ENCODE measurements around the gene CAV1.

Gene CAV1

GRCh38 chr7:116538138-116538537 lies 13.3 kb downstream of the CAV1 start:
- Histone ChIP-seq H3K18ac (ENCODE audit: low read depth in 1 of 2, low read length in 2 of 2) (no peak overlapping the region), H2BK120ac (ENCODE audit: low read depth, low read length) (no peak overlapping the region), H4K91ac (ENCODE audit: low read length) (no peak overlapping the region), H2BK12ac (ENCODE audit: low read length in 2 of 2) (no peak overlapping the region), H3K27me3 (ENCODE audit: control insufficient read depth in 1 of 2, insufficient read depth in 1 of 2, low read length in 2 of 2) (no peaks in the 10 kb centered on the region), H2AFZ (ENCODE audit: low read depth, low read length) (no peak overlapping the region), H4K8ac (ENCODE audit: low read length) (no peak overlapping the region), H3K4me2 (ENCODE audit: low read length, poor library complexity, severe bottlenecking) (no peak overlapping the region), H3K23ac (ENCODE audit: low read length in 2 of 2) (no peak overlapping the region), H3K4me3 (ENCODE audit: insufficient read depth in 1 of 2, low read depth in 1 of 2, low read length in 2 of 2) (no peak overlapping the region), H3K79me1 (replicated peaks; ENCODE audit: low read length, poor library complexity, severe bottlenecking) (peaks cover 20% of the 10 kb centered on the region), H3K36me3 (ENCODE audit: control insufficient read depth in 1 of 2, insufficient read depth in 2 of 2, low read depth in 1 of 2, low read length in 2 of 2) (peaks cover 21 to 78% of the 10 kb centered on the region in 2 experiments), H3K4me1 (ENCODE audit: control insufficient read depth, insufficient read depth, low read depth, low read length) (peaks cover 11% of the 10 kb centered on the region), H2BK5ac (ENCODE audit: low read depth, low read length, poor library complexity, severe bottlenecking) (no peak overlapping the region), H3K9ac (ENCODE audit: low read length) (peak overlapping the region; percentile 7), H3K27ac (ENCODE audit: low read length, poor library complexity, severe bottlenecking) (no peak overlapping the region), H3K4ac (ENCODE audit: low read depth in 1 of 2, low read length in 2 of 2) (no peak overlapping the region), H3K14ac (ENCODE audit: low read length in 2 of 2) (no peak overlapping the region), H2BK15ac (ENCODE audit: low read depth, poor library complexity, severe bottlenecking) (no peak overlapping the region), H2AK5ac (ENCODE audit: low read length, severe bottlenecking) (no peak overlapping the region), H3K9me3 (ENCODE audit: control insufficient read depth, low read length) (no peaks in the 10 kb centered on the region)
- DNase-seq = no peak
- WGBS = no CpG with 5 or more reads among the region's 2 CpGs

- peak overlapping the region; percentile 46 for H2BK5ac ChIP-seq (ENCODE audit: low read depth, low read length, poor library complexity, severe bottlenecking)
- H3K4me2 ChIP-seq (ENCODE audit: low read length, poor library complexity, severe bottlenecking) = no peak overlapping the region
- no CpG with 5 or more reads among the region's 3 CpGs for WGBS
- H3K4me3 ChIP-seq (ENCODE audit: insufficient read depth in 1 of 2, low read depth in 1 of 2, low read length in 2 of 2) = no peak overlapping the region
- peak overlapping the region; percentile 12 for H4K8ac ChIP-seq (ENCODE audit: low read length)
- H3K9ac ChIP-seq (ENCODE audit: low read length) = peak overlapping the region; percentile 73
- H3K23ac ChIP-seq (ENCODE audit: low read length in 2 of 2) = no peak overlapping the region
- peak overlapping the region in 1 of 2 experiments; percentile 47 for H3K14ac ChIP-seq (ENCODE audit: low read length in 2 of 2)
- H2AFZ ChIP-seq (ENCODE audit: low read depth, low read length) = no peak overlapping the region
- H4K91ac ChIP-seq (ENCODE audit: low read length) = no peak overlapping the region
- H2AK5ac ChIP-seq (ENCODE audit: low read length, severe bottlenecking) = no peak overlapping the region
- peaks cover 21 to 95% of the 10 kb centered on the region in 2 experiments for H3K36me3 ChIP-seq (ENCODE audit: control insufficient read depth in 1 of 2, insufficient read depth in 2 of 2, low read depth in 1 of 2, low read length in 2 of 2)
- H2BK120ac ChIP-seq (ENCODE audit: low read depth, low read length) = no peak overlapping the region
- H3K18ac ChIP-seq (ENCODE audit: low read depth in 1 of 2, low read length in 2 of 2) = peak overlapping the region in 1 of 2 experiments; percentile 72
- no peaks in the 10 kb centered on the region for H3K27me3 ChIP-seq (ENCODE audit: control insufficient read depth in 1 of 2, insufficient read depth in 1 of 2, low read length in 2 of 2)
- H3K27ac ChIP-seq (ENCODE audit: low read length, poor library complexity, severe bottlenecking) = no peak overlapping the region
- H3K79me1 ChIP-seq (replicated peaks; ENCODE audit: low read length, poor library complexity, severe bottlenecking) = peaks cover 20% of the 10 kb centered on the region
- no peaks in the 10 kb centered on the region for H3K9me3 ChIP-seq (ENCODE audit: control insufficient read depth, low read length)
- H2BK12ac ChIP-seq (ENCODE audit: low read length in 2 of 2) = no peak overlapping the region
- H2BK15ac ChIP-seq (ENCODE audit: low read depth, poor library complexity, severe bottlenecking) = no peak overlapping the region
- no peak overlapping the region for H3K4ac ChIP-seq (ENCODE audit: low read depth in 1 of 2, low read length in 2 of 2)
- peaks cover 10% of the 10 kb centered on the region for H3K4me1 ChIP-seq (ENCODE audit: control insufficient read depth, insufficient read depth, low read depth, low read length)
- DNase-seq = no peak
These were observed 15.0 kb downstream of the CAV1 start for GRCh38 chr7:116539879-116540278.

GRCh38 chr7:116540743-116541142 lies 15.9 kb downstream of the CAV1 start:
- Histone ChIP-seq H3K27me3 (ENCODE audit: control insufficient read depth in 1 of 2, insufficient read depth in 1 of 2, low read length in 2 of 2) (no peaks in the 10 kb centered on the region), H3K4me1 (ENCODE audit: control insufficient read depth, insufficient read depth, low read depth, low read length) (peaks cover 10% of the 10 kb centered on the region), H3K9me3 (ENCODE audit: control insufficient read depth, low read length) (no peaks in the 10 kb centered on the region), H3K4ac (ENCODE audit: low read depth in 1 of 2, low read length in 2 of 2) (no peak overlapping the region), H3K23ac (ENCODE audit: low read length in 2 of 2) (no peak overlapping the region), H2BK5ac (ENCODE audit: low read depth, low read length, poor library complexity, severe bottlenecking) (no peak overlapping the region), H3K36me3 (ENCODE audit: control insufficient read depth in 1 of 2, insufficient read depth in 2 of 2, low read depth in 1 of 2, low read length in 2 of 2) (peaks cover 21 to 95% of the 10 kb centered on the region in 2 experiments), H4K8ac (ENCODE audit: low read length) (no peak overlapping the region), H3K14ac (ENCODE audit: low read length in 2 of 2) (no peak overlapping the region), H3K4me2 (ENCODE audit: low read length, poor library complexity, severe bottlenecking) (no peak overlapping the region), H3K9ac (ENCODE audit: low read length) (peak overlapping the region; percentile 73), H2BK12ac (ENCODE audit: low read length in 2 of 2) (no peak overlapping the region), H2AFZ (ENCODE audit: low read depth, low read length) (no peak overlapping the region), H3K4me3 (ENCODE audit: insufficient read depth in 1 of 2, low read depth in 1 of 2, low read length in 2 of 2) (no peak overlapping the region), H2BK120ac (ENCODE audit: low read depth, low read length) (no peak overlapping the region), H3K27ac (ENCODE audit: low read length, poor library complexity, severe bottlenecking) (no peak overlapping the region), H4K91ac (ENCODE audit: low read length) (no peak overlapping the region), H2BK15ac (ENCODE audit: low read depth, poor library complexity, severe bottlenecking) (no peak overlapping the region), H3K79me1 (replicated peaks; ENCODE audit: low read length, poor library complexity, severe bottlenecking) (peaks cover 24% of the 10 kb centered on the region), H3K18ac (ENCODE audit: low read depth in 1 of 2, low read length in 2 of 2) (no peak overlapping the region), H2AK5ac (ENCODE audit: low read length, severe bottlenecking) (no peak overlapping the region)
- DNase-seq = peak; percentile 67

- no peaks in the 10 kb centered on the region for H3K27me3 ChIP-seq (ENCODE audit: control insufficient read depth in 1 of 2, insufficient read depth in 1 of 2, low read length in 2 of 2)
- H3K18ac ChIP-seq (ENCODE audit: low read depth in 1 of 2, low read length in 2 of 2) = no peak overlapping the region
These were observed 17.1 kb downstream of the CAV1 start for GRCh38 chr7:116541951-116542350.

More at GRCh38 chr7:116541951-116542350, 17.1 kb downstream of the CAV1 start:
- peaks cover 10% of the 10 kb centered on the region for H3K4me1 ChIP-seq (ENCODE audit: control insufficient read depth, insufficient read depth, low read depth, low read length)
- no peak overlapping the region for H2BK5ac ChIP-seq (ENCODE audit: low read depth, low read length, poor library complexity, severe bottlenecking)
- no peak overlapping the region for H2AFZ ChIP-seq (ENCODE audit: low read depth, low read length)
- H3K9ac ChIP-seq (ENCODE audit: low read length) = peak overlapping the region; percentile 73
- H3K27ac ChIP-seq (ENCODE audit: low read length, poor library complexity, severe bottlenecking) = peak overlapping the region; percentile 67
- H3K4me3 ChIP-seq (ENCODE audit: insufficient read depth in 1 of 2, low read depth in 1 of 2, low read length in 2 of 2) = no peak overlapping the region
- peak; percentile 28 for DNase-seq
- H3K9me3 ChIP-seq (ENCODE audit: control insufficient read depth, low read length) = no peaks in the 10 kb centered on the region
- no peak overlapping the region for H3K23ac ChIP-seq (ENCODE audit: low read length in 2 of 2)
- H4K8ac ChIP-seq (ENCODE audit: low read length) = no peak overlapping the region
- no peak overlapping the region for H3K4ac ChIP-seq (ENCODE audit: low read depth in 1 of 2, low read length in 2 of 2)
- 83% methylated on average over 2 of the region's 3 CpGs for WGBS
- H2BK120ac ChIP-seq (ENCODE audit: low read depth, low read length) = no peak overlapping the region
- peak overlapping the region; percentile 36 for H2AK5ac ChIP-seq (ENCODE audit: low read length, severe bottlenecking)
- peaks cover 25% of the 10 kb centered on the region for H3K79me1 ChIP-seq (replicated peaks; ENCODE audit: low read length, poor library complexity, severe bottlenecking)
- no peak overlapping the region for H3K4me2 ChIP-seq (ENCODE audit: low read length, poor library complexity, severe bottlenecking)
- H2BK15ac ChIP-seq (ENCODE audit: low read depth, poor library complexity, severe bottlenecking) = no peak overlapping the region
- H3K36me3 ChIP-seq (ENCODE audit: control insufficient read depth in 1 of 2, insufficient read depth in 2 of 2, low read depth in 1 of 2, low read length in 2 of 2) = peaks cover 18 to 95% of the 10 kb centered on the region in 2 experiments
- H2BK12ac ChIP-seq (ENCODE audit: low read length in 2 of 2) = no peak overlapping the region
- no peak overlapping the region for H4K91ac ChIP-seq (ENCODE audit: low read length)
- H3K14ac ChIP-seq (ENCODE audit: low read length in 2 of 2) = no peak overlapping the region

Measured in mesenchymal stem cell (in vitro differentiated cells and primary cell).